Endothelial cell of umbilical vein (primary cell): ENCODE data around the gene MINDY4.

Source experiments
- EZH2 ChIP-seq: IDR thresholded peaks from 2 replicates; pipeline ENCODE4 v1.6.1; 2012; ENCODE audit warnings: borderline replicate concordance, low read depth, mild to moderate bottlenecking, moderate library complexity, low read length, inconsistent platforms; ENCODE audit not compliant: severe bottlenecking
- FOS ChIP-seq: IDR thresholded peaks from 2 replicates; pipeline ENCODE4 v1.6.1; 2011; ENCODE audit warnings: mild to moderate bottlenecking, low read length, moderate library complexity, borderline replicate concordance; ENCODE audit not compliant: insufficient read depth
- MYC ChIP-seq: IDR thresholded peaks from one replicate; pipeline ENCODE4 v1.6.1; 2011; ENCODE audit warnings: mild to moderate bottlenecking, low read depth, low read length
- POLR2A ChIP-seq: IDR thresholded peaks from 2 replicates; pipeline ENCODE4 v1.6.1; 2012; ENCODE audit warnings: low read depth, mild to moderate bottlenecking, control low read depth, low read length
- POLR2AphosphoS5 ChIP-seq: IDR thresholded peaks from 2 replicates; pipeline ENCODE4 v1.6.1; 2012; ENCODE audit warnings: low read depth, mild to moderate bottlenecking, control low read depth, low read length, moderate library complexity; ENCODE audit not compliant: insufficient read depth
- TF ChIP-seq, protein P1 (sequence below), 2 donors: IDR thresholded peaks; 1 replicate in 1 of 2; 2 replicates in 1 of 2; pipeline ENCODE4 v1.5.1; 2011; ENCODE audit warnings: low read length in 2 of 2, mild to moderate bottlenecking in 2 of 2, moderate library complexity in 2 of 2, control low read depth in 1 of 2, inconsistent platforms in 1 of 2, low read depth in 1 of 2; ENCODE audit not compliant: insufficient read depth in 1 of 2; ENCODE audit errors: extremely low read depth in 1 of 2
- TF ChIP-seq, protein P2 (sequence below): IDR thresholded peaks from 2 replicates; pipeline ENCODE4 v1.6.1; 2011; ENCODE audit not compliant: insufficient read depth, insufficient read length

DNA sequence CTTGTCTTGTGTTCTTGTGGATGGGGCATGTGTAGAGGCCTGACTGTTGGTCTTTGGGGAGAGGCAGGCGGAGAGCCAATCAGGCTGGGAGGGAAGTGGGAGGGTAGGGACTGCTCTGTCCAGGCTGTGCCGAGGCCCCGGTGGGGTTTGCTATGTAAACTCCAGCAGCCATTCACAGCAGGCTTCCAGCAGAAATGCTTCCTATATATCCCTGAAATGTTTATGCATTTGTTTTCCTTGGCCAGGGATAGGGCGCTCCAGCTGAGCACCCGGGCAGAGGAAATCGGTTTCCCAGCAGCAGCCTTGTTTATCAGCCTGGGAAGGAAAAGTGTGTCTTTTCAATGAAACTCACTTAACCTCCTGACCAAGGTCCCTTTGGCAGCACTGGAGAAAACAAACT lies 122.1 kb downstream of the MINDY4 start:
- TF ChIP-seq FOS (no peak), POLR2AphosphoS5 (peak; percentile 41), POLR2A (no peak), EZH2 (no peak), MYC (no peak)
- TF ChIP-seq, protein P1, sequence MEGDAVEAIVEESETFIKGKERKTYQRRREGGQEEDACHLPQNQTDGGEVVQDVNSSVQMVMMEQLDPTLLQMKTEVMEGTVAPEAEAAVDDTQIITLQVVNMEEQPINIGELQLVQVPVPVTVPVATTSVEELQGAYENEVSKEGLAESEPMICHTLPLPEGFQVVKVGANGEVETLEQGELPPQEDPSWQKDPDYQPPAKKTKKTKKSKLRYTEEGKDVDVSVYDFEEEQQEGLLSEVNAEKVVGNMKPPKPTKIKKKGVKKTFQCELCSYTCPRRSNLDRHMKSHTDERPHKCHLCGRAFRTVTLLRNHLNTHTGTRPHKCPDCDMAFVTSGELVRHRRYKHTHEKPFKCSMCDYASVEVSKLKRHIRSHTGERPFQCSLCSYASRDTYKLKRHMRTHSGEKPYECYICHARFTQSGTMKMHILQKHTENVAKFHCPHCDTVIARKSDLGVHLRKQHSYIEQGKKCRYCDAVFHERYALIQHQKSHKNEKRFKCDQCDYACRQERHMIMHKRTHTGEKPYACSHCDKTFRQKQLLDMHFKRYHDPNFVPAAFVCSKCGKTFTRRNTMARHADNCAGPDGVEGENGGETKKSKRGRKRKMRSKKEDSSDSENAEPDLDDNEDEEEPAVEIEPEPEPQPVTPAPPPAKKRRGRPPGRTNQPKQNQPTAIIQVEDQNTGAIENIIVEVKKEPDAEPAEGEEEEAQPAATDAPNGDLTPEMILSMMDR (IDR thresholded peaks at IDR 0.05; ENCODE audit: extremely low read depth in 1 of 2, insufficient read depth in 1 of 2, low read depth in 1 of 2, low read length in 2 of 2), result no peak
- TF ChIP-seq, protein P2, sequence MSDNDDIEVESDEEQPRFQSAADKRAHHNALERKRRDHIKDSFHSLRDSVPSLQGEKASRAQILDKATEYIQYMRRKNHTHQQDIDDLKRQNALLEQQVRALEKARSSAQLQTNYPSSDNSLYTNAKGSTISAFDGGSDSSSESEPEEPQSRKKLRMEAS, result no peak
